A549 (cell line): Measurements from ENCODE around the gene SGCA. TPM values are rescaled to one million over a fixed set of nuclear protein-coding genes. Genes with fewer than 3 reads are reported as not detected.

Experiments used
- ATAC-seq, 2 experiments: fragments of 200-7000 bp in 1 of 2; fragments of >200 bp in 1 of 2; cut with Nextera tagmentation in 1 of 2; cut with Tn5 transposase in 1 of 2; 3 replicates each; pipeline versions ENCODE4 v1.8.0 to v1.9.1; 2018 to 2020; ENCODE audit warnings: mild to moderate bottlenecking in 1 of 2, moderate library complexity in 1 of 2
- CTCF ChIA-PET: fragments of 300-600 bp; sonication (Branson Sonifier 250); formaldehyde crosslinking; extraction: SDS; loops from one replicate; lab custom pipeline; 2021; ENCODE audit warnings: antibody characterized with exemption, inconsistent platforms; lab: Yijun Ruan, JAX
- POLR2A ChIA-PET: fragments of 350-600 bp; formaldehyde crosslinking; extraction: SDS; loops from one replicate; lab custom pipeline; 2021; ENCODE audit warnings: antibody characterized with exemption, inconsistent platforms; lab: Yijun Ruan, JAX
- DNase-seq, 2 experiments: peaks; one replicate each; pipeline versions ENCODE4 v3.0.0 to v3.0.0-alpha.2; 2011 to 2016; ENCODE audit warnings: low read depth in 1 of 2, low spot score in 1 of 2
- FAIRE-seq: peaks from 2 replicates; lab custom pipeline; 2011; peaks lifted over from hg19 to GRCh38; lab: Jason Lieb, UNC
- H3K27ac ChIP-seq, 2 experiments: fragments of >200 bp; sonication (Bioruptor Twin); formaldehyde crosslinking; 3 replicates each; pipeline ENCODE4 v1.5.1; 2016 to 2017
- H3K4me1 ChIP-seq: fragments of >200 bp; sonication (Bioruptor Twin); formaldehyde crosslinking; 3 replicates; pipeline ENCODE4 v1.6.1; 2016
- H3K4me2 ChIP-seq: fragments of >200 bp; sonication (Bioruptor Twin); formaldehyde crosslinking; 3 replicates; pipeline ENCODE4 v1.6.1; 2016
- H3K4me3 ChIP-seq: fragments of >200 bp; sonication (Bioruptor Twin); formaldehyde crosslinking; 3 replicates; pipeline ENCODE4 v1.5.1; 2016
- H3K9me3 ChIP-seq: fragments of >200 bp; sonication (Bioruptor Twin); formaldehyde crosslinking; 3 replicates; pipeline ENCODE4 v1.6.1; 2016
- ATOH8 ChIP-seq: fragments of 250-450 bp; sonication (Bioruptor Pico); IDR thresholded peaks from 2 replicates; pipeline ENCODE4 v1.5.0; 2020; ENCODE audit warnings: low read depth, mild to moderate bottlenecking, moderate library complexity
- BHLHE40 ChIP-seq: IDR thresholded peaks from 2 replicates; pipeline ENCODE4 v1.6.1; 2012; ENCODE audit warnings: low read depth, low read length, inconsistent platforms
- CBX8 ChIP-seq: fragments of 200-600 bp; sonication (generic); IDR thresholded peaks from 2 replicates; pipeline ENCODE4 v1.6.1; 2016
- CHD4 ChIP-seq: fragments of 200-600 bp; sonication (generic); IDR thresholded peaks from 2 replicates; pipeline ENCODE4 v1.6.1; 2016; ENCODE audit warnings: antibody characterized with exemption, mild to moderate bottlenecking, borderline replicate concordance
- EHMT2 ChIP-seq: fragments of 200-600 bp; sonication (generic); IDR thresholded peaks from 2 replicates; pipeline ENCODE4 v1.6.1; 2016; ENCODE audit warnings: antibody characterized with exemption, low read depth, mild to moderate bottlenecking, moderate library complexity
- EP300 ChIP-seq, 2 experiments: fragments of >200 bp; sonication (Bioruptor Twin); formaldehyde crosslinking; IDR thresholded peaks; 2 replicates in 1 of 2; 3 replicates in 1 of 2; pipeline ENCODE4 v1.6.1; 2016 to 2017
- ESRRA ChIP-seq: fragments of 150-350 bp; IDR thresholded peaks from 2 replicates; pipeline ENCODE4 v1.6.1; 2014; ENCODE audit warnings: mild to moderate bottlenecking, low read length, borderline replicate concordance
- HDAC2 ChIP-seq: fragments of 200-600 bp; sonication (generic); IDR thresholded peaks from 2 replicates; pipeline ENCODE4 v1.6.1; 2016
- HMGXB4 ChIP-seq: fragments of 250-450 bp; sonication (Bioruptor Pico); IDR thresholded peaks from 2 replicates; pipeline ENCODE4 v1.5.0; 2021; ENCODE audit warnings: mild to moderate bottlenecking, moderate library complexity, borderline replicate concordance
- HOXA7 ChIP-seq: fragments of 250-450 bp; sonication (Bioruptor Pico); IDR thresholded peaks from 2 replicates; pipeline ENCODE4 v1.5.0; 2020; ENCODE audit warnings: mild to moderate bottlenecking, moderate library complexity
- HOXB13 ChIP-seq: fragments of 250-450 bp; sonication (Bioruptor Pico); IDR thresholded peaks from 2 replicates; pipeline ENCODE4 v1.5.0; 2020; ENCODE audit warnings: low read depth, mild to moderate bottlenecking, moderate library complexity
- HOXB5 ChIP-seq: fragments of 250-450 bp; sonication (Bioruptor Pico); IDR thresholded peaks from 2 replicates; pipeline ENCODE4 v1.5.0; 2020; ENCODE audit warnings: mild to moderate bottlenecking, moderate library complexity
- JUNB ChIP-seq: fragments of >200 bp; sonication (Bioruptor Twin); formaldehyde crosslinking; IDR thresholded peaks from 2 replicates; pipeline ENCODE4 v1.6.1; 2016
- KDM5A ChIP-seq: fragments of 200-600 bp; sonication (generic); IDR thresholded peaks from 2 replicates; pipeline ENCODE4 v1.6.1; 2016; ENCODE audit warnings: antibody characterized with exemption, mild to moderate bottlenecking
- MAX ChIP-seq: IDR thresholded peaks from 2 replicates; pipeline ENCODE4 v1.6.1; 2012
- MAZ ChIP-seq: fragments of 150-350 bp; IDR thresholded peaks from 2 replicates; pipeline ENCODE4 v1.6.1; 2014; ENCODE audit warnings: antibody characterized with exemption, low read depth, low read length, borderline replicate concordance
- MYC ChIP-seq: IDR thresholded peaks from 2 replicates; pipeline ENCODE4 v1.6.1; 2012; ENCODE audit warnings: mild to moderate bottlenecking, inconsistent platforms, low read length, improper control_type of control experiment, borderline replicate concordance
- NPAS2 ChIP-seq: fragments of 250-450 bp; sonication (Bioruptor Pico); IDR thresholded peaks from 2 replicates; pipeline ENCODE4 v1.8.0; 2022; ENCODE audit warnings: mild to moderate bottlenecking, moderate library complexity, borderline replicate concordance
- PHF8 ChIP-seq: fragments of 200-600 bp; sonication (generic); IDR thresholded peaks from 2 replicates; pipeline ENCODE4 v1.6.1; 2016; ENCODE audit warnings: low read depth, mild to moderate bottlenecking, antibody characterized with exemption, moderate library complexity, borderline replicate concordance
- POLR2A ChIP-seq: IDR thresholded peaks from 2 replicates; pipeline ENCODE4 v1.6.1; 2012; ENCODE audit warnings: mild to moderate bottlenecking, low read length
- POLR2AphosphoS2 ChIP-seq: conservative IDR thresholded peaks from 2 replicates; pipeline ENCODE4 v1.6.1; 2012; ENCODE audit warnings: low read length, improper control_type of control experiment, inconsistent platforms
- RNF2 ChIP-seq: fragments of 200-600 bp; sonication (generic); IDR thresholded peaks from 2 replicates; pipeline ENCODE4 v1.6.1; 2016; ENCODE audit warnings: low read depth, mild to moderate bottlenecking, antibody characterized with exemption, moderate library complexity, borderline replicate concordance
- TFCP2L1 ChIP-seq: fragments of 250-450 bp; sonication (Bioruptor Pico); IDR thresholded peaks from 2 replicates; pipeline ENCODE4 v1.5.0; 2021; ENCODE audit warnings: mild to moderate bottlenecking
- USF2 ChIP-seq: fragments of 450-650 bp; IDR thresholded peaks from 2 replicates; pipeline ENCODE4 v1.6.1; 2014; ENCODE audit warnings: antibody characterized with exemption
- ZC3H11A ChIP-seq: fragments of 450-650 bp; IDR thresholded peaks from 2 replicates; pipeline ENCODE4 v1.6.1; 2014; ENCODE audit warnings: antibody characterized with exemption, mild to moderate bottlenecking
- ZFP36 ChIP-seq: fragments of 450-650 bp; IDR thresholded peaks from 2 replicates; pipeline ENCODE4 v1.6.1; 2014; ENCODE audit warnings: borderline replicate concordance; ENCODE audit not compliant: partially characterized antibody
- ZNF302 ChIP-seq: fragments of 250-450 bp; sonication (Bioruptor Pico); IDR thresholded peaks from 2 replicates; pipeline ENCODE4 v1.9.0; 2021; ENCODE audit warnings: inconsistent platforms, mild to moderate bottlenecking, moderate library complexity
- ZSCAN20 ChIP-seq: fragments of 250-450 bp; sonication (Bioruptor Pico); IDR thresholded peaks from 2 replicates; pipeline ENCODE4 v1.8.0; 2022; ENCODE audit warnings: mild to moderate bottlenecking, moderate library complexity
- WGBS: methylation state at CpG from one replicate; pipeline ENCODE4 v1.1.6; 2017; ENCODE audit errors: missing lambda C conversion rate; 5-methylcytosine and 5-hydroxymethylcytosine counted together
- polyA plus RNA-seq, 4 experiments: library from polyadenylated mRNA; depleted of rRNA in 3 of 4; stranded (reverse); fragments of >200 nt; fragmentation: RNase III in 1 of 4; extraction: RNeasy Plus Mini Kit Qiagen cat#74134 plus additional on column Dnase treatment in 1 of 4; gene quantifications; 2 replicates in 3 of 4; 3 replicates in 1 of 4; pipeline ENCODE4 v1.2.3, GENCODE V29; 2011 to 2017

Gene SGCA
- polyA plus RNA-seq, 2 of the 4 experiments (the other 2 are of a cell fraction): 0.44 to 3.4 TPM

GRCh38 chr17:50191359-50192143 lies 25.7 kb downstream of the SGCA start:
- Histone ChIP-seq H3K4me2 (no peak overlapping the region), H3K4me3 (no peak overlapping the region), H3K4me1 (peaks cover 6% of the 10 kb centered on the region), H3K9me3 (no peaks in the 10 kb centered on the region), H3K27ac (no peak overlapping the region)
- ATAC-seq: no peak
- TF ChIP-seq HMGXB4 (CRISPR knock-in tag) (no peak), JUNB (no peak), ESRRA (no peak), MAX (no peak), TFCP2L1 (no peak), ZC3H11A (no peak), CHD4 (no peak), POLR2AphosphoS2 (no peak), POLR2A (no peak), BHLHE40 (no peak), EHMT2 (no peak), RNF2 (no peak), EP300 (IDR thresholded peaks at IDR 0.05) (no peak), MAZ (no peak), PHF8 (no peak), ZFP36 (no peak), MYC (no peak), CBX8 (no peak), ZNF302 (no peak), ATOH8 (CRISPR knock-in tag) (no peak)
- CTCF ChIA-PET: interaction anchor here (1.1 to 22.0 kb wide), 8 partner anchors 9 to 106 kb away, joined by 3 to 817 read pairs (median 6); partner anchors contain the start of genes COL1A1, SGCA and TMEM92
- DNase-seq: no peak
- POLR2A ChIA-PET: no interaction called here
- no peak for FAIRE-seq
- 82% methylated on average over 21 of the region's 21 CpGs for WGBS

DNA sequence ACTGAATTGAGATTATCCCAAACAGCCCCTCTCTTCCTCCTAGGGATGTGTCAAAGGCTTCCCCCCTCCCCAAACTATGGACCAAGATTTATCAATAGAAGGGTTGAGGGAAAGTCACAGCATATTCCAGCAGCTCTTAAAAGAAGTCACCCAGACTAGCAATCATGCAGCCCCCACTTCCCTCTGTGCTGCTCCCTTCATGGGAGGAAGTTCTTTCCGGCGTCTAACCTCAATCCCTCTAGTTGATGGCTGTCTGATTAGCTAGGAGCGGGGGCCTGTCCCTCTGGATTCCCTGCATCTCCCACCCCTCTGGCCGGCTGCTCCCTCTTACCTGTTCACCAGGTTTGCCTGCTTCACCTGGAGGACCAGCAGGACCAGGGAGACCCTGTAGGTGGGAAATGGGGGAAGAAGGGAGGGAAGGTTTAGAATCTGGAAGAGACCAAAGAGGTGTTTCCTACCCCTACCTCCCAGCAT lies 26.4 kb downstream of the SGCA start:
- POLR2A ChIA-PET: no interaction called here
- 86% methylated on average over 4 of the region's 4 CpGs for WGBS
- H3K4me2 ChIP-seq: no peak overlapping the region
- FAIRE-seq: no peak
- CTCF ChIA-PET: interaction anchor here (1.0 to 22.0 kb wide), 5 partner anchors 11 to 105 kb away, joined by 3 to 817 read pairs (median 5); partner anchors contain the start of gene SGCA
- no peak overlapping the region for H3K27ac ChIP-seq
- no peak overlapping the region for H3K4me3 ChIP-seq
- no peak for ATAC-seq
- DNase-seq: no peak
- TF ChIP-seq USF2 (no peak), ZNF302 (no peak), HOXB13 (CRISPR knock-in tag) (no peak), ZSCAN20 (no peak), HMGXB4 (CRISPR knock-in tag) (no peak), POLR2AphosphoS2 (no peak), BHLHE40 (no peak), HOXB5 (CRISPR knock-in tag) (no peak), EHMT2 (no peak), ATOH8 (CRISPR knock-in tag) (no peak), HOXA7 (CRISPR knock-in tag) (no peak), KDM5A (no peak), MYC (no peak), HDAC2 (no peak), RNF2 (no peak), NPAS2 (CRISPR knock-in tag) (no peak)
- no peaks in the 10 kb centered on the region for H3K9me3 ChIP-seq
- H3K4me1 ChIP-seq: peaks cover 12% of the 10 kb centered on the region
